ENCODE measurements around the gene SMAD5.
A peak's percentile ranks its signal among the peaks of the same experiment; 100 is the strongest.

SMAD5 gene

DNA sequence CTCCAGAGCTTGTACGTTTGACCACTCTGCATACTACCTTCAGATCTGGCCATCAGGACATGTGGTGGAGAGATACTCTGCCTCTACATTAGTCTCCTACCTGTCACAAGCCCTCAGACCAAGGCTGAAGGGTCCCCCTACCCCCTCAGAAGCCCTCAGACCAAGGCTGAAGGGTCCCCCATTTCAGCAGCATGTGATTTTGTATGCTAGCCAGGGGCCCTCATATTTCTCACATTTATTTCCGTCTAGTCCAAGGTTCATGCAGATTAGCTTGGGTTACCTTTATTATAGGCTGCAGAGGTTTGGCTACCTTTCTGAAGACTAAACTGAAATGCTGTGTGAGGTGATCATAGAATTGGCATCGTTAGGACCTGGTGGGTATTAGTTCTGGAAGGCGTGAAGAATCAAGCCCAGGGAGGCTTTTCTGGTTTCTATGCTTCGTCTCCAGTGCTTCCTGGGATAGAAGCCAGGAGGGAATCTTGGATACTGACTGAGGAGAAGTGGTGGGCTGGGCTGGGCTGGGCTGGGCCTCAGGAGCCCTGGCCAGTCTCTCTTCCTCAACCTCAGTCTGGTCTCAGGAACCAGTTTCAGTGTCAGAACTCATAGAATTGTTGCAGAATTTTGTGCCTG, 57.6 kb downstream of the SMAD5 start:
- H3K4me1 ChIP-seq (ENCODE audit: control insufficient read depth, insufficient read depth, low read length), result peaks cover 5% of the 10 kb centered on the region; the same call in 1 of the 2 replicates
- no peak overlapping the region for H3K4me3 ChIP-seq (ENCODE audit: low read depth, low read length)
- no peak overlapping the region for H3K27ac ChIP-seq (ENCODE audit: low read depth, low read length)
- no peak overlapping the region for H3K9ac ChIP-seq (ENCODE audit: low read depth, low read length)
- H3K36me3 ChIP-seq (ENCODE audit: control insufficient read depth, insufficient read depth, low read length), result 0 out of 2 replicates have a peak, but pooled peaks cover 8% of the 10 kb centered on the region
- H3K27me3 ChIP-seq (ENCODE audit: control insufficient read depth, insufficient read depth, low read length), result peaks cover 65% of the 10 kb centered on the region
- no peaks in the 10 kb centered on the region for H3K9me3 ChIP-seq (ENCODE audit: control insufficient read depth, insufficient read depth, low read length)

DNA sequence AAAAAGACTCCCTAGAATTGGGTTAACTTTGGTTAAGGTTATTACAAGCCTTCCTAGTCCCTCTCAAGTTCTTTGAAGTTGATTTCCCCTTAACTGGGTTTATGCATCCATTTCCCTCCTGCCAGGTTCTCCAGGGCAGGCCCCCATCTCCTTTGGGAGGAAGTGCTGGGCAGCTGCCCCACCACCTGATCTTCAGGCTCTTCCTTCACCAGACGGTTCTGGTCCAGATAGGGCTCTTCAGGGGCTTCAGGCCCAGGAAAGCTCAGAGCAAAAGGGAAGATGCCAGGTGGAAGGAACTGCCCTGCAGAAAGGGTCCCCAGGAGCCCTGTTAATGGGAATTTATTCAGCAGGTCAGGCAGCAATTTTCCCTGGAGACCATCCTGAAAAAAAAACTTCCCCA, 58.3 kb downstream of the SMAD5 start:
- Histone ChIP-seq H3K27ac (ENCODE audit: low read depth, low read length) (no peak overlapping the region), H3K9me3 (ENCODE audit: control insufficient read depth, insufficient read depth, low read length) (no peaks in the 10 kb centered on the region), H3K27me3 (ENCODE audit: control insufficient read depth, insufficient read depth, low read length) (peaks cover 72% of the 10 kb centered on the region), H3K36me3 (ENCODE audit: control insufficient read depth, insufficient read depth, low read length) (0 out of 2 replicates have a peak, but pooled peaks cover 8% of the 10 kb centered on the region), H3K9ac (ENCODE audit: low read depth, low read length) (no peak overlapping the region), H3K4me3 (ENCODE audit: low read depth, low read length) (no peak overlapping the region), H3K4me1 (ENCODE audit: control insufficient read depth, insufficient read depth, low read length) (peaks cover 5% of the 10 kb centered on the region; the same call in 1 of the 2 replicates)

DNA sequence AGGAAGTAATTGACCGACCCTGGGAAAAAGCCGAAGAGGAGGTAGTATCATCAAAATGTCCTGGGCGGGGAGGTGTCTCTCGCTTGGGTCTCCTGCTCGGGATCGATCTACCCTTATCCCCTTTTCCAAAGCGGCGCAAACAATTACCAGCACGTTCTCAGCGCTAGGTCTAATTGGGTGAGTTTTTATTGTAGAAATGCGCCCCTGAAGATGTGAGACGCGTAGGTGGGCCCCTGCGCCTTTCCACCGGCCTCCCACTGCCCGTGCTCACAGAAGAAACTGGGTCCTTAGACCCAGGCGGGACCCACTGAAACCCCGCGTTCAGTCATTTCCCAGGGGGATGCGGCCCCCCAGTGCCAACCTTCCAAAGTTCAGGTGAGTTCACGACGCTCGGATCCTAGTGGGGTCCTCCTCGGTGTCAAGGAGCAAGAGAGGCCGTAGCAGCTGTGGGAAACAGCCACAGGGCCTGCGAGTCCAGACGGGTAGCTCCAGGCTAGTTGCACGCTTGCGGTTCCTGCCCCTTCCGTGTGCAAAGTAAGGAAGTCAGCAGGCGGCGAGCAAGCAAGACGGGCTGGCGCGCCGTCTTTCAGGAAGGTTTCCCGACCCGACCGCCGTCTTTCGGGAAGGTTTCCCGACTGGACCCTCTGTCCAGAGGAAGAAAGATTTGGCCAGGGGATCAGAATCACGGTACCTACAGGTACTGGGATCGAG, 58.8 kb downstream of the SMAD5 start:
- H3K27ac ChIP-seq (ENCODE audit: low read depth, low read length), result no peak overlapping the region
- 0 out of 2 replicates have a peak, but pooled peaks cover 8% of the 10 kb centered on the region for H3K36me3 ChIP-seq (ENCODE audit: control insufficient read depth, insufficient read depth, low read length)
- H3K9ac ChIP-seq (ENCODE audit: low read depth, low read length), result no peak overlapping the region
- H3K9me3 ChIP-seq (ENCODE audit: control insufficient read depth, insufficient read depth, low read length), result no peaks in the 10 kb centered on the region
- H3K4me3 ChIP-seq (ENCODE audit: low read depth, low read length), result peak overlapping the region; percentile 66
- H3K27me3 ChIP-seq (ENCODE audit: control insufficient read depth, insufficient read depth, low read length), result peaks cover 78% of the 10 kb centered on the region
- peaks cover 5% of the 10 kb centered on the region; the same call in 1 of the 2 replicates for H3K4me1 ChIP-seq (ENCODE audit: control insufficient read depth, insufficient read depth, low read length)

DNA sequence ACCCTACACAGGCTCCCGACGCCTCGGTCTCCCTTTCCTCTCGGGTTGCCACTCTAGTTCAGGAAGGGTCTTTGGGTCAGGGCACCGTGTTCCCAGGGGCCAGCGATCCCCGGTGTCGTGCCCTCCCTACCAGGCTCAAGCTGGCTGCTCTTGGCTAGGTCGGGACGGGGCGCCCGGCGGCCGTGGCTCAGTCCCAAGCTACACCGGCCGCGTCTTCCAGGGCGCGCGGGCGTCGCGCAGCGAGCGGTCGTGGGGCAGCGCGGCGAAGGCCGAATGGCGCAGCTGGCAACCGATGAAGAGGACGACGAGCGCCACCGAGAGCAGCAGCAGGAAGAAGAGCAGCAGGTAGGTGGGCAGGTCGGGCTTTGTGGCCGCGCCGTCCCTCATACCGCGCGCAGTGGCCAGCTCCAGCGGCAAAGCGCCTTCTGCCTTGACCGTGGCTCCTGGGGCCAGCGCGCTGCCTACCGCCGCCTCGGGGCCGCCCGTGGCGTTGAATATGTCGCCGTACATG, 59.4 kb downstream of the SMAD5 start:
- Histone ChIP-seq H3K4me1 (ENCODE audit: control insufficient read depth, insufficient read depth, low read length) (peaks cover 5% of the 10 kb centered on the region; the same call in 1 of the 2 replicates), H3K4me3 (ENCODE audit: low read depth, low read length) (peak overlapping the region; percentile 66), H3K9me3 (ENCODE audit: control insufficient read depth, insufficient read depth, low read length) (no peaks in the 10 kb centered on the region), H3K36me3 (ENCODE audit: control insufficient read depth, insufficient read depth, low read length) (0 out of 2 replicates have a peak, but pooled peaks cover 8% of the 10 kb centered on the region), H3K27me3 (ENCODE audit: control insufficient read depth, insufficient read depth, low read length) (peaks cover 82% of the 10 kb centered on the region), H3K9ac (ENCODE audit: low read depth, low read length) (no peak overlapping the region), H3K27ac (ENCODE audit: low read depth, low read length) (no peak overlapping the region)

DNA sequence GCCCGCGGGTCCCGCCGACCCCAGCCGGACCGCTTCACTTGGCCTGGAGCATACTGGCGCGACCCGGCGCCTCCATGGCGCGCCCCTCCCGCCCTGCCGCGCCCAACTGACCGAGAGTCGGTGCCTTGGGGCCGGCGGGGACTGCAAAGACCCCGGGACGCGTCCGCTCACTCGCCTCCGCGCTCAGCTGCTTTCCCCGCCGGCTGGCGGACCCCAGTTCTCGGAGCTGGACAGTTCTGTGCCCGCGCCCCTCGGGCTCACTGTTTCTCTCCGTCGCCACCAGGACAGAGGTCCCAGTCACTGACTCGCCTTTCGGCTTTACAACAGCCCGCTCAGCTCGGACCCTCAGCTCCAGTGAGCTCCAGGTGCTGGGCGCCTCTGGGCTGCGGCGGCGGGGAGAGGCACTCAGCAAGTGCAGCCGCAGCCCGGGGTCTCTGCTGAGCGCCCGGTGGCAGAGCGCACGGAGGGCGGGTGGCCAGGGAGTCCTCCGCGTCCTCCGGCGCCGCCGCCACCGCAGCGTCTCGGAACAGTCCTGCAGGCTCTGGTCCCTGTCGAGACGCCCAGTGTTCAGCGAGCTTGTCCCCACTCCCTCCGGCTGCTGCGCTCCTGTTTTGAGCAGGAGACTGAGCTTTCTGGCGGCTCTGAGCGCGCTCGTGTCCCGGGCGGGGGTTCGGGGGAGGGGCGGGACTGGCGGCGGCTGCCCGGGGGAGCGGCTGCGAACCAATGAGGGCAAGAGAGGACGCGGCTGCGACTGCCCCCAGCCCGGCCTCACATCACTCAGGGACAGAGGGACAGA, 60.1 kb downstream of the SMAD5 start, which contains the start of gene SMIM32:
Gene SMIM32 (minus strand): TSS at position 637 of the 796 bp plus-strand sequence. CDS start 638 bp downstream, outside the sequence.
- peaks cover 5% of the 10 kb centered on the region; the same call in 1 of the 2 replicates for H3K4me1 ChIP-seq (ENCODE audit: control insufficient read depth, insufficient read depth, low read length)
- H3K9me3 ChIP-seq (ENCODE audit: control insufficient read depth, insufficient read depth, low read length), result no peaks in the 10 kb centered on the region
- no peak within 1 kb of the TSS for H3K27ac ChIP-seq (ENCODE audit: low read depth, low read length)
- H3K9ac ChIP-seq (ENCODE audit: low read depth, low read length), result no peak within 1 kb of the TSS
- peak within 1 kb of the TSS; percentile 66 for H3K4me3 ChIP-seq (ENCODE audit: low read depth, low read length)
- H3K36me3 ChIP-seq (ENCODE audit: control insufficient read depth, insufficient read depth, low read length), result 0 out of 2 replicates have a peak, but pooled peaks cover 8% of the 10 kb centered on the region
- peaks cover 88% of the 10 kb centered on the region for H3K27me3 ChIP-seq (ENCODE audit: control insufficient read depth, insufficient read depth, low read length)

DNA sequence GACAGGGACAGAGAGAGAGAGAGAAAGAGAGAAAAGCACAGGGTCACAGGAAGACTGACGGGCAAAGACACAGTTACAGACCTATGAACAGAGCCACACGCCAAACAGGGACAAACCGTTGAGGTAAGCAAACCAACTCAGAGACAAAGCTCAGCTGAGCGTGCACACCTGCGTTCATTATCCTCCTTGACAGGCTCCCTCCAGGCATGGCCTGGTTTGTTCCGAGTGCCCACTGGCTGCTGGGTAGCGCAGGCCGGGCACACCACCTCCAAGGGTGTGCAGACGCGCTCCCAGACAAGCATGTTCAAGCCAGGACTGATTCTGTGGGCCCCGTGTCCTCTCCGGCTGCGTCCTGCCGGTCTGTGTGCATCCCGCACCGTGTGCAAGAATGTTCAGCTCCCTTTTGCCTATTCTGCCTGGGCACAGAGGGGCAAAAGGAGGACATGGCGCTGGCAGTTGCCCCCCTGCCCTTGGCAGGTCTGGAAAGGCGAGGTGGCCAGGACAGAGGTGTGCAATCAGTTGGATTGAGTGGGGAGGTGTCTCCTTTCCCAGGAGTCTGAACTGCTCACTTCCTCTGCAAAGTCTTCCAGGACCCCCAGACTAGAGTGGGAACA, 60.8 kb downstream of the SMAD5 start:
- Histone ChIP-seq H3K27ac (ENCODE audit: low read depth, low read length) (no peak overlapping the region), H3K9me3 (ENCODE audit: control insufficient read depth, insufficient read depth, low read length) (no peaks in the 10 kb centered on the region), H3K4me3 (ENCODE audit: low read depth, low read length) (peak overlapping the region; percentile 66), H3K36me3 (ENCODE audit: control insufficient read depth, insufficient read depth, low read length) (0 out of 2 replicates have a peak, but pooled peaks cover 2% of the 10 kb centered on the region), H3K4me1 (ENCODE audit: control insufficient read depth, insufficient read depth, low read length) (peaks cover 5% of the 10 kb centered on the region; the same call in 1 of the 2 replicates), H3K9ac (ENCODE audit: low read depth, low read length) (no peak overlapping the region), H3K27me3 (ENCODE audit: control insufficient read depth, insufficient read depth, low read length) (peaks cover 92% of the 10 kb centered on the region)

DNA sequence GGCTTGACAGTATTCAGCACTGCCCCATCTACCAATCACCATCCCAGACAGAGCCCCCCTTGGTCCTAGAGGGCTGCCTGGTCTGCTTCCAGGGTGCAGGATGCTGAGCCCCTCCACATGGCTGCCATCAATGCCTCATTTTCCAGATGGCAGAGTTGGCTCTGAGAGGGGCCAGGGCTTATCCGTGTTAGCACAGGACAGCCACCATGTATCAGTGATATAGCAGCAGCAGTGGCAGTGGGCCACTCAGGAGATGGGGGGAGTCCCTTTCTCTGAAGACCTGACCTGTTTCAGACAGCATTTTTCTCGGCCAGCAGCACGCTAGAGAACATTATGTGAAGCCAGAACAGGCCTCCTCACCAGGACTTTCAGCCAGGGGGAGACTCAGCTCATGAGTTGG, 61.9 kb downstream of the SMAD5 start:
- peaks cover 5% of the 10 kb centered on the region; the same call in 1 of the 2 replicates for H3K4me1 ChIP-seq (ENCODE audit: control insufficient read depth, insufficient read depth, low read length)
- no peak overlapping the region for H3K27ac ChIP-seq (ENCODE audit: low read depth, low read length)
- H3K9ac ChIP-seq (ENCODE audit: low read depth, low read length), result no peak overlapping the region
- H3K27me3 ChIP-seq (ENCODE audit: control insufficient read depth, insufficient read depth, low read length), result peaks cover 92% of the 10 kb centered on the region
- H3K9me3 ChIP-seq (ENCODE audit: control insufficient read depth, insufficient read depth, low read length), result no peaks in the 10 kb centered on the region
- H3K4me3 ChIP-seq (ENCODE audit: low read depth, low read length), result no peak overlapping the region
- H3K36me3 ChIP-seq (ENCODE audit: control insufficient read depth, insufficient read depth, low read length), result no peaks in the 10 kb centered on the region

DNA sequence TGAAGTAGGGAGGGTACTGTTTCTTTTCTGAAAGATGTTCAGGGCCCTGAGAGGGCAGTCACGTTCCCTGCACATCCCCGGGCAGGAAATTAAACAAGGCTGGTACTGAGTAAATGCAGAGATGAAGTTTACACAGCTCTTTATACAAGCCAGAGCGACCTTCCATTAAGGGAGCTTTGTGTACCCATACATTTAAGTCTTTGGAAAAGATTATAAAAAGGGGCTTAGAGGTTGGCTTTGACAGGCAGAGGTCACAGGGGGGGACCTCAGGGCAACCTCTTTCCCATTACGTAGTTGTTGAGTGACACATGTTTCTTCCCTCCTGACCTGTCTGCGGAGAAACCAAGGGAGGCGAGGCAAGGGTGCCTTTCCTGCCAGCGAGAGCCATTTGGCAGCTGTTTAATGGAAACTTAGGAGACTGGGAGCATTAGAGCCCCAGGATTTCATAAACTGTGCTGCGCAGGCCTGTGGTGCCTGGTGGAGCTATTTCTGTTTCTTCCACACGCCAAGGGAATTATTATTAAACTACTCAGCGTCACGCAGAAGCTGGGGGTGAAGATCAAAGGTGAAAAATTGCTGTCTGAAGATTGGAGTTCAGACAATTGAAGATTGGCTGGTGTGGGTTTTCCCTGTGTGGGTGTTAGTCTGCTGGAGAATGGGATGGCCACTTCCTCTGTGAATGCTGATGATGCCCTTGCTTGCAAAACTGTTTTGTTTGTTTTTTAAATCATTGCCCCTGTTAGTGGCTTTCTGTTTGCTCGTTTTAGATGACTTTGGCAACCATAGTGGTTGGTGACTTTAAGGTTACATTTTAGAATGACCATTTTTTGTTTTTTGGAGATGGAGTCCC, 63.6 kb downstream of the SMAD5 start:
- Histone ChIP-seq H3K27ac (ENCODE audit: low read depth, low read length) (no peak overlapping the region), H3K9me3 (ENCODE audit: control insufficient read depth, insufficient read depth, low read length) (no peaks in the 10 kb centered on the region), H3K36me3 (ENCODE audit: control insufficient read depth, insufficient read depth, low read length) (no peaks in the 10 kb centered on the region), H3K4me1 (ENCODE audit: control insufficient read depth, insufficient read depth, low read length) (peaks cover 5% of the 10 kb centered on the region; the same call in 1 of the 2 replicates), H3K4me3 (ENCODE audit: low read depth, low read length) (no peak overlapping the region), H3K27me3 (ENCODE audit: control insufficient read depth, insufficient read depth, low read length) (peaks cover 92% of the 10 kb centered on the region), H3K9ac (ENCODE audit: low read depth, low read length) (no peak overlapping the region)

DNA sequence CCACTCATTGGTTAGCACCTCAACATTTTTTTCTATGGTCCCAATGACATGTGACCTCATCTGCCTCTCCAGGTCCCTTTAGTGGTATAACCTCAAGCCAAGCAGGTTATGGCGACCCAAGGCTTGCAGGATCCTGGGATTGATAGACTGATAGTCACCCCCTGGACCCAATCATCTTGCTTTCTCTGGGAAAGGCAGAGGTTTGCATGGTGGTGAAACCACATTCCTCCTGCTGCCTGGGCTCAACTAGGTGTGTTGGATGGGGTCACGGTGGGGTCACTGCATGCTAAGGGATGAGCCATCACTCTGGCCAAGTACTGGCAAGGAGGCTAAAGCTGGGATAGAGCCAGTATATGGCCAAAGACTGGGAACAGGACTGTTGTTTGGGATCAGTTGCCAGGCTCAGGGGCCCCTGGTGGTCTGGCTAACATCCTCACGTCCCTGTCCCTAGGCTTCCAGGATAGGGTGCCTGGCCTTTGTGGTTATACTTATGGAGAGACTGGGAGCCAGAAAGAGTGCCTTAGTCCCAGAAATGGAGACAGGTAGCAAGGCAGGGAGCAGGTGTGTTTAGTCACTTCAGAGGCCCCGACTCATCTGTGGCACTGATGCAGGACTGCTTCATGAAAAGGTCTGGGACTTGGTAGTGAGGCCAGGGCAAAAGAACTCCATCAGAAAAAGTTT, 65.0 kb downstream of the SMAD5 start:
- Histone ChIP-seq H3K27ac (ENCODE audit: low read depth, low read length) (no peak overlapping the region), H3K4me3 (ENCODE audit: low read depth, low read length) (no peak overlapping the region), H3K4me1 (ENCODE audit: control insufficient read depth, insufficient read depth, low read length) (peaks cover 12% of the 10 kb centered on the region; the same call in 1 of the 2 replicates), H3K9me3 (ENCODE audit: control insufficient read depth, insufficient read depth, low read length) (no peaks in the 10 kb centered on the region), H3K36me3 (ENCODE audit: control insufficient read depth, insufficient read depth, low read length) (no peaks in the 10 kb centered on the region), H3K27me3 (ENCODE audit: control insufficient read depth, insufficient read depth, low read length) (peaks cover 92% of the 10 kb centered on the region), H3K9ac (ENCODE audit: low read depth, low read length) (no peak overlapping the region)
